ENCODE data around the gene NCKAP5L.
"Not testable (repeated sequence)": the region's sequence is repeated elsewhere in the genome, so short reads cannot be mapped to it uniquely, and the experiment has no call there.

Gene NCKAP5L

DNA sequence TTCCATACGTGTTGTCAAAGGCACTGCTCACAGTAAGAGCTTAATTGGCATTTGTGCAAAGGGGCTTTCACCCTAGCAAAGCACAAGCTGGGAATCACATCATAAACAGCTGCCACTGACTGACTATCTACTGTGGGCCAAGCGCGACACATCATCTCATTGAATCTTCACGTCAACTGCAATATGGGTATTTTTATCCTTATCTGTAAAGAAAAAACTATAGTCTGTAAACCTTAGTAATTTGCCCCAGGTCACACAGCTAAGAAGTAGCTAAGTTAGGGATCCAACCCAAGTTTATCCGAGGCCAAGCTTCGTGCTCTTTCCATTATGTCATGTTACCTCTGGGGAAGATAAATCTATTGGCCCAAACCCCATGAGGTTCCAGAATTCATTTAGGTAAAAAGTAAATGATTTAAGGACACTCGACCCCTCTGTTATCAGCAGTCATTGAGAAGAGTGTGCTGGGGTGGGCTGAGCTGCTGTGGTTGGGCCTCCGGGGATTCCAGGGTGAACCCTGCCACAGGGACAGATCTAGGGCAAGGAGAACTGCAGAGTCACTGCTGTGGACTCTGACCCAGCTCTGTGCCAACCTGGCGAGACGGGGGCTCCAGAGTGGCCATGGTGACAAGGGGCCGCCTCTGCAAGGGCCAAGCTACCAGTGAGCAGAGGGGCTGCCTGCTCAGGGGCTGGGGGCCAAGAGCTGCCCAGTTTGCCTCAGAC is 27.6 kb downstream of the NCKAP5L start:
- DNase-seq (ENCODE audit: low spot score): no peak

DNA sequence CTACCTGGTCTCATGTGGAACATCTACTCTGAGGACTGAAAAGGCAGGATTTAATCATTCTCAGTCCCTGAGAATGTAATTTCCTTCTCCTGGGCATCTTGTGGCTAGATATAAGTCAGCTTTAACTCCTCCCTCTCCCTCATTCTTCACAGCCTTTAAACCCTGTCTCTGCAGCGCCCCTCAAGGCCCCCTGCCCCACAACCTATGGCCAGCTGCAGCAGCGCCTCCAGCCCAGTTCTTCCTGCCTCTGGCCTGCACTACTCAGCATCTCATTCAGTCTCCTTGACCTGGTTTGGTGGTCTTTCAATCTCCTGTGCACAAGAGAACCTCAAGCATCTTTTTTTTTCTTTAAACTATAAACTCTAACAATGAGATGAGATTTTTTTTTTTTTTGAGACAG is 29.3 kb downstream of the NCKAP5L start:
- DNase-seq (ENCODE audit: low spot score): no peak

DNA sequence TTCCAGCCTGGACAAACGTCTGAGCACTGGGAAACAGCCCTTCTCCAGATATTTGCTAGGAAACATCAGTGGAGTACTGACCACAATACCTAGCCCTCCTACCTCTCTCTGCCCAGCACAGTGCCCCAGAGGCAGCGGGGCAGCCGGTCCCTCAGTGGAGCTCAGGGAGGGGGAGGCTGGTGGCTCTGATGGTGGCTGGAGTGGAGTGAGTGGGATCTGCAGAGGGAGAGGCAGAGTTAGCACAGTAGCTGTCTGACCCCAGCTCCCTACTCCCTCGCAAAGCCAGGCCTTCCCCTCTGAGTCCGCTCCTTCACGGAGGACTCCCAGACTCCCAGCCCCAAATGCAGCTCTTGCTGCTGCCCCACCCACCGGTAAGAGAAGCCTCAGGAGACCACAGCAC is 30.0 kb downstream of the NCKAP5L start:
- no peak for DNase-seq (ENCODE audit: low spot score)

DNA sequence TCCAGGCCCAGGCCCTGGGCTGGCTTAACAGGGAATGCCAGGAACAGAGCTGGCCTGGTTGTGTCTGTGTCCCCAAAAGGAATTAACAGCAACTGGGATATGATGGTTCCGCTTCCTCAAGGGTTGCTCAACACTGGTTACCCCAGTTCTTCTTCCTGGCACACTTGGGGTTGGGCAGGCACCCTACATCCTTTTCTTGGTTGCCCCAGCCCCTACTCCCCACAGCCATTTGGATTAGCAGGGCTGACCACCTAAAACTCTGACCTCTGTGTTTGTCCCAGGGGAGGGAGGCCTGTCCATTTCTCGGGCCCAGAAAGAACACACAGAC is 30.8 kb downstream of the NCKAP5L start:
- DNase-seq (ENCODE audit: low spot score): no peak

DNA sequence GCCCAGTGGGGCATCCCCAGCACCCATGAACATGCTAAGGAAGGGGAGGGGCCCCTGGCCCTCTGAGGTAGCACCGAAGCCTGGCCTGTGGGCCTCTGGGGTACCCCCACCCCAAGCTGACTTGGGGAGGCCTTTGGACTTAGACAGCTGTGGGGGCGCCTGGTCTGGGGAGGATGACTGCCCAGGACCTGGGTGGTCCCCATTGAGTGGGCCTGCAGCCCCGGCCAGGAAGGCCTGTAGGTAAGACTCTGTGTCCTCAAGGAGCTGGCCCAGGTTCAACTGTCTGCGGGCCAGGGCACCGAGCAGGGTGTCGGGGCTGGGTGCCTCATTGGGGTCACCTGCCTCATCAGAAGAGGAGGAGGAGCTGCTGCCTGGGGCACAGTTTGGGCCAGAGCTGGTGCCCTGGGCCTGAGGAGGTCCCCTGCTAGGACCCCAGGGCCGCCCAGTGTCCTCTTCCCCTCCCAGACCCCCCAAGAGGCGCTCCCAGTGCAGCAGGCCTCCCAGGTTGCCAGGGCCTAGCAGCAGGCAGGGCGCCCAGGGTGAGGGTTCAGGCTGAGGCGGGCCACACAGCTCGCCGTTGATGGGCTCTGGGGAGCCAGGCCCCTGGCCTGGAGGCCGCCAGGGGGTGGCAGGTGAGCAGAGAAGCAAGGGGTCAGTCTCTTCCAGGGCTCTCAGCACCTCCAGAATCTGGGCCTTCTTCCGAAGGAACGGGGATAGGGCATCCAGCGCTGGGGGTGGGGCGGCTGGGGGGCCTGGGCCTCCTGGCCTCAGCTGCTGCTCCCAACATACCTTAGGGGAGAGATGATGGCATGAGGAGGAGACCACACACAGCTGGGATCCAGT is 31.4 kb downstream of the NCKAP5L start:
- no peak for DNase-seq (ENCODE audit: low spot score)

DNA sequence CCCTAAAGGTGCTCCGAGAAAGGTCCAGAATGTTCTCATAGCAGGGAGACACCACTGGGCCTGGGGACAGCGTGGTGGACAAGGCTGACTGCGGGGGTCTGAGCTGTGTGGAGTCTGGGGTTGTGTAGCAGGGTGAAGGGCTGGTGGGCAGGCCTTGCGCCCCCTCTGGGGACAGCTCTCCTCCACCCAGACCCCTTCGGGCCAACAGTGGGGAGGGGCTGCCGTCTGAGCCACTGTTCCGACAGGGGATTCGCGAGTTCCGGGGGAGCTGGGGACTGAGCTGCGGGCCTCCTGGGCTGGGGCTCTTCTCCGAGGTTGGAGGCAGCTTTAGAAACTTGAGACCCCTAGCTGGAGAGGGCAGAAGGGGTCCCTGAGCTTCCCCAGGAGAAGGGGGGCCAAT is 32.1 kb downstream of the NCKAP5L start:
- DNase-seq (ENCODE audit: low spot score): no peak

DNA sequence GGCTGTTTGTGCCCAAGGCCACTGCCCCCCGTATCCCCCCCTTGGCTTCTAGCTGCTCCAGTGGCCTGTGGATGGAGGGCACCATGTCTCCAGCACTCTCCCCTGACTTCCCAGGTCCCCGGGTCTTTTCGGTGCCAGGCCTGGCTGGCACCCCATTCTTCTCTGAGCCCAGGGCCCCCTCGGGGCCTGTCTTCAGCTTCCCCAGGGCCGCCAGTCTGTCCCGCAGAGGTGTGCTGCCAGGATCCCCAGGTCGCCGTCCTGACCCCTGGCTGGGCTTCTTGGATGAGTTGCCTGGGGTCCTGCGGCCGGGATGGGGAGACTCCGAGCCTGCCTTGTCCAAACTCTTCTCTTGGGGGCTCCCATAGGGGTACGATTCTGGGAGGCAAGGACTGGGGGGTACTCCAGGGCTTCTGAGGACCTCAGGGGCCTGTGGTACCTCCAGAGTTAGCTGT is 32.5 kb downstream of the NCKAP5L start:
- no peak for DNase-seq (ENCODE audit: low spot score)

DNA sequence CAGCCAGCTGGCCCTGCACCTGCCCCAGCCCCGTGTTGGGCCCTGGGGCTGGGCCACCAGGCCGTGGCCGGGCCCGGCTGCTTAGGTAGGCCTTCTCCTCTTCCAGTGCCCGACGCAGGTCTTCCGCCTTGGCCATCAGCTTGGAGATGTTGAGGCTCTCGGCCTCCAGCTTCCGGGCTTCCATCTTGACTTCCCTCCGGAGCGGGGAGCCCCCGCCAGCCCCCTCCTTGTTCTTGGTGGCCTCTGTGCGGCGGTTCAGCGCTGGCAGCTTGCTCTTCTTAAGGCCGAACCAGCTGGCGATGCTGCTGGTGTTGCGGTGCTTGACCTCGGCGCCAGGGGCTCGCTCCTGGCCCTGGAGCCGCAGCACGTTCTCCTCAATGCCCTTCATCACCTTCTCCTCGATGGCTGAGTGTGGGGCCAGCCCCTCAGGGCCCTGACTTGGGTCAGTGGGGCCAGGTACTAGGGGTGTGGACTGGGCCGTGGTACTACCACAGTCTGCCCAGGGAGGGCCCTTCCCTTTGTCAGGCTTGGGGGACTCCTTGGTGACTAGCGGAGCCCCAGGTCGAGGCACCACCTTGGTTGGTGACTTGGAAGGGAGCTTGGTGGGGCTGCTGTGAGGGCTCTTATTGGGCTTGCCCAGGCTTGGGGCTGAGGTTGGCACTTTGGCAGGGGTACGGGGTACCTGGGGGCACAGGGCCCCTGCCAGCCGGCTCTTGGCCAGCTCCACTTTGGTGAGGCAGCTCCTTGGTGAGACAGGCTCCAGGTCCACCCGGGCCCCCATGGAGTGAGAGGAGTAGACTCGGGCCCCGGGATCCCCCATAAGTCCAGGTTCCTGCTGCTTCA is 33.2 kb downstream of the NCKAP5L start:
- no peak for DNase-seq (ENCODE audit: low spot score)

DNA sequence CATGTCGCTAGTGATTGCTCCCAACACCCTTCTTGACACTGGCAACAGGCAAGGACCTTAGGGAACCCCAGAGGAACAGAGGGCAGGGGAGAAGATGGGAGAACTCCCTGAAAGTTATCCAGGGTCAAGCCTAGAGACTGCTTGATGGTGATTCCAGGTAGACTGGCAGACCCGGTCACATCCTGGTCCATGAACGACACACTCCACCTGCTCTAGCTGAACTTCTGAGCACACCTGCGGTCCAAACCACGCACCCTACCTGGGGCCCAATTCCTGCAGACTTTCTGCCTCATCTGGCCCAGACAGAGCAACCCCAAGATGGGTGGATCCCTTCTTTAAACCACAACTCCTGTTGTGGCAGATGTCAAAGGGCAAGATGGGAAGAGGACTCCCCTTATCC is 34.2 kb downstream of the NCKAP5L start:
- no peak for DNase-seq (ENCODE audit: low spot score)

DNA sequence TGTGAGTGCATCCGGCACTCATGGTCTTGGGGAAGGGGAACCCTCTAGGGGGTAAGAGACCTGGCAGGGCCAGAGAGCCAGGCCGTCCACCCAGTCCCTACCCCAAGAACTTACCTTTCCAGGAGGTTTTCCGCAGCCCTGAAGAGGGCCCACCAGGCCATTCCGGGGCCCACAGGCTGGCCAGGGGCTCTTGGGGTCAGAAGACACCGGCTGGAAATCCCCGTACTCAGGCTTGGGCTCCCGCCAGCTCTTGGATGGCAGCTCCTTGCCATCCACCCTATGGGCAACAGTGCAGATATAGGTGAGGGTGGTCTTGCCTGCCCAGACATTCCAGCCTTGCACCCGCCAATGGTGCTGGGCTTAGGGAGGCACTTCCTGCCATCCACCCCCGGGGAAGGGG is 34.6 kb downstream of the NCKAP5L start:
- no peak for DNase-seq (ENCODE audit: low spot score)

DNA sequence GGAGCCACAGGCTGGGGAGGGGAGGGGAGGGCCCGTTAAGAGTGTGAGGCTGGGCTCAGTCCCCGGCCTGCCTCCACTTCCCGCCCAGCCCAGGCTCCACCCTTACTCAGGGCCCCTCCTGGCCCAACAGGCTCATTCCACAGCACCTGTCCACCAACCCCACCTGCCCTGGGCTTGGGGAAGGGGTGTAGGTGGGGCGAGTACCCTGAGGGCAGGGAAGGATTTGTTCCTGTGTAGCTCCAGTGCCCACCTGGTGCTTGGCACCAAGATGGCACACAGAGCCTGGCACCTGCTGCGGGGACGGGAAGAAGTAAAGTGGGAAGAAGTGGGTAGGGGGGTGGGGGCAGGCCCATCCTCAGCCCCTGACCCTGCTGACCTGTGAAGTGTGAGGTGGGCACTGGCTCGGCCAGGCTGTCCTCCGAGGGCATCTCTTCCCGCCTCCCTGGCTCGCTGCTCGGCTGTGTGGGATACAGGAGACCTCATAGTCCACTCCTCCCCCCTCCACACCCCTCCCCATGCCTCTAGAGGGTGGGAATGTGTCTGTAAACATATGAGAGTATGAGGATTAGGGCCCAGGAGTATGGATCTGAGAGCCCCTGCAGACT is 35.1 kb downstream of the NCKAP5L start:
- no peak for DNase-seq (ENCODE audit: low spot score)

DNA sequence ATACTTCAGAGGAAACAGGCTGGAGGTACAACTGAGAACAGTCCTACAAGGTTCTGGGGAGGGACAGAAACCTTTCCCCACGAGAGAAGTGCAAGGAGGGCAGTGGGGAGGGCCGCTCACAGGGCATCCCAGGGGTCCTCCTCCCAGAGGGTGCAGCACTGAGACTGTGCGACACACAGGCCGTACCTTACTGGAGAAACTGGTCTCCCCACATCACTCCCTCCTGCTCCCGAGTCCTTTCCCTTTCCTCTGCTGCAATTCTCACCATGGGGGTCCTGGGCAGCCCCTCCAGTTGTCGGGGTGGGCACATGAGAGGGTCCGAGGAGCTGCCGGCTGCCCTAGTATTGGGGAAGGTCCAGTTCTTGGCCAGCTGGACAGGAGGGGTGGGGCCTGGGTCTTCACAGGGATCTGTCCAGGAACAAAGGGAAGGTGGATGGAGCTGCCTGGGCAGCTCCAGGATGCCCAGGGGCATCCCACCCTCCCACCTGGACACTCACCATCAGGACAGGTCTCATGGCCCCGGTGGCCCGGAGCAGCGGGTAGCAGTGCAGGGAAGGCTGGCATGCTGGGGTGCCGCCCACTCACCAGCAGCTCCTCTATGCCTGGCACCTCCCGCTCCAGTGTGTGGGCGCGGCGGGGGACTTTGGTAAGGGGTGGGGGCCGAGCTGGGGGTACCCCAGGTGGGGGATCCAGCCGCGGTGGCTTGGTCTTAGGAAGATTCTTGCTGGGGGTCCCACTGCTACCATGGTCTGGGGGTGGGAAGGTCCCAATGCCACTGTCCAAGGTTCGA is 35.8 kb downstream of the NCKAP5L start:
- DNase-seq (ENCODE audit: low spot score): no peak

DNA sequence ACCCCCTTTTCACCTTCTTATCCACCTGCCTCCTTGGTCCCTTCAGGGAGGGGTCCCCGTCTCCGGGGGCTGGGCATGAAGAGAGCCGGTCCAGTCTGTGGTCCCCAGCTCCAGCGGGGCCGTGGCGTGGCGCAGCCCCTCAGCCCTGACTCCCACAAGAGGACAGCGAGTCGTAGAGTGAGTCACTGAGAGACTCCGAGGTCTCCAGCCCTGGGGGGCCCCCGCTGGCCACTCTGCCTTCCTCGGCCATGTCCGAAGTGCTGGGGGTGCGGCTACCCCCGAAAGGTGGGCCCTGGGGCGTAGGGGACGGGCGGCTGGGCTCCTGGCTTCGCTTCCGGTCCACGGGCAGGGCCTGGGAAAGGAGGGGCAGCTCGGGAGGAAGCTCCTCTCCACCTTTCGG is 36.5 kb downstream of the NCKAP5L start:
- DNase-seq (ENCODE audit: low spot score): no peak

DNA sequence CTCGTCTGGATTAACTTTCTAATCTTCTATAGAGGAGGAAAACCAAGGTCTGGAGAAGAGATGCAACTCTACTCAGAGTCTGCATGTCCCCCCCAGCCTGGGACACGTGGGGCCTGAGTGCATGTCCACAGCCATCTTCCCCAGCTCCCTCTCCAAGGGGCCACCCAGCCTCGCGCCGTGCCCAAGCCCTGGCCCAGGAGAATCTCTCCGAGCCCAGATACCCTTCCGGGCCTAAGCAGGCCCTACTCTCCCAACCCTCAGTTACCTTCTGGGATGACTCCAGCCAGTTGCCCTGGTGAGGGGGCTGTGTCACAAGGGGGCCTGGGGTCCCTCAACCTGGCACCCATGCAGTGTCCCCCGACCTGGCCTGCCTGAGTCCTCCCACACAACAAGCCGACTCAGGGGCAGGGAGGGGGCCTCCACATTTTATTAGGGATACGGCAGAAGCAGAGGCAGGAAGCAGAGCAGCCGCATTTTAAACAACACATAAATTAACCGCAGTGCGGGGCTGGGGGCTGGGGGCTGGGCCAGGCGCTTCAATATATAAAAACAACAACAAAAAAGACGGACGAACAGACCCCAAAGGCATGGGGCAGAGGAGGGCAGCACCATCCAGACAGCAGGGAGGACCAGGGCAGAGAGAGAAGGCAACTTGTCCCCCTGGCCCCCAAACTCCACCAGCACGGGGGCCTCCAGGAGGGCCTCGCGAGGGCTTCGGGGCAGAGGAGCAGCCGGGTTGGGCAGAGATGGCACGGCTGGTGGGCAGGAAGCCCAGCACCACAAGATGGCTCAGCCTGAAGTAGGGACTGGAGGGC is 37.3 kb downstream of the NCKAP5L start:
- DNase-seq (ENCODE audit: low spot score): no peak

DNA sequence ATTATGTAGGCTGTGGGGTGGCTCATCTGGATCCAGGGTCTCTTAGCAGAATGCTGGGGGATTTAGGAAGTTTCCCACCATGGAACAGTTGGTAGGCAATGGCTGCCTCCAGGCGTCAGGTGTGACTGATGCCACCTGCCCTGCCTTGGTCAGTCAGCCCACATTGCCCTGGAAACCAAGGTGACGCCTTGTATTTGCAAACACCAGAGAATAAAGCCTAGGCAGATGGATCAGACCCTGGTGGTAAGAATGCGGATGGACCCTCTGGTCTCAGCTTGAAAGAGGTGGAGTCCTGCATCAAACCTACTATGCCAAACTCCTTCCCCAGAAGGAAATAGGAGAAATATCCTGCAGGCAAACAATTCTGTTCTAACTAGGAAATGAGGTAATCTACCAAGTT is 38.2 kb downstream of the NCKAP5L start:
- no peak for DNase-seq (ENCODE audit: low spot score)

DNA sequence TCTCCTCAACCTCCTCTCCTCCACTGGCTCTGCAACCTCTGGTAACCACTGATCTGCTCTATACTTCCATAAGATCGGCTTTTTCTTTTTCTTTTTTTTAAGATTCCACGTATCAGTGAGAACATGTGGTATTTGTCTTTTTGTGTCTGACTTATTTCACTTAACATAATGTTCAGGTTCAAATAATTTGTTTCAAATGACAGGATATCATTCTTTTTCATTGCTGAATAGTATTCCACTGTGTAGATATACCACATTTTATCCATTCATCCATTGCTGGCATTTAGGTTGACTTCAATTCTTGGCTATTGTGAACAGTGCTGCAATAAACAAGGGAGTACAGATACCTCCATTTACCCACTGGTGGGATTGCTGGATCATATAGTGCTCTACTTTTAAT is 40.5 kb downstream of the NCKAP5L start:
- no peak for DNase-seq (ENCODE audit: low spot score)

DNA sequence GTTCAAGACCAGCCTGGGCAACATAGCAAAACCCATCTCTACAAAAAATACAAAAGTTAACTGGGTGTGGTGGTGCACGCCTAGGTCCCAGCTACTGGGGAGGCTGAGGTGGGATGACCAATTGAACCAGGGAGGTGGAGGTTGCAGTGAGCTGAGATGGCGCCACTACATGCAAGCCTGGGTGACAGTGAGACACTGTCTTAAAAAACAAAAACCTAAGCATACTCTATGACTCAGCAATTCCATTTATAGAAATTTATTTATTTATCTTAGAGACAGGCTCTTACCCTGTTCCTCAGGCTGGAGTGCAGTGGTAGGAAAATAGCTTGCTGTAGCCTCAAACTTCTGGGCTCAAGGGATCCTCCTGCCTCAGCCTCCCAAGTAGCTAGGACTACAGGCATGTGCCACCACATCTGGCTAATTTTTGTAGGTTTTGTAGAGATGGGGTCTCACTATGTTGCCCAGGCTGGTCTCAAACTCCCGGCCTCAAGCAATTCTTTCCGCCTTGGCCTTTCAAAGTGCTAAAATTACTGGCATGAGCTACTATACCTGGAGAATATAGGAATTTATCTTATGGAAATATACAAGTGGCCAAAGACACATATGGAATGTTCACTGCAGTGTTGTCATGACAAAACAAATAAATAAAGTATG is 43.3 kb downstream of the NCKAP5L start:
- no peak for DNase-seq (ENCODE audit: low spot score)

DNA sequence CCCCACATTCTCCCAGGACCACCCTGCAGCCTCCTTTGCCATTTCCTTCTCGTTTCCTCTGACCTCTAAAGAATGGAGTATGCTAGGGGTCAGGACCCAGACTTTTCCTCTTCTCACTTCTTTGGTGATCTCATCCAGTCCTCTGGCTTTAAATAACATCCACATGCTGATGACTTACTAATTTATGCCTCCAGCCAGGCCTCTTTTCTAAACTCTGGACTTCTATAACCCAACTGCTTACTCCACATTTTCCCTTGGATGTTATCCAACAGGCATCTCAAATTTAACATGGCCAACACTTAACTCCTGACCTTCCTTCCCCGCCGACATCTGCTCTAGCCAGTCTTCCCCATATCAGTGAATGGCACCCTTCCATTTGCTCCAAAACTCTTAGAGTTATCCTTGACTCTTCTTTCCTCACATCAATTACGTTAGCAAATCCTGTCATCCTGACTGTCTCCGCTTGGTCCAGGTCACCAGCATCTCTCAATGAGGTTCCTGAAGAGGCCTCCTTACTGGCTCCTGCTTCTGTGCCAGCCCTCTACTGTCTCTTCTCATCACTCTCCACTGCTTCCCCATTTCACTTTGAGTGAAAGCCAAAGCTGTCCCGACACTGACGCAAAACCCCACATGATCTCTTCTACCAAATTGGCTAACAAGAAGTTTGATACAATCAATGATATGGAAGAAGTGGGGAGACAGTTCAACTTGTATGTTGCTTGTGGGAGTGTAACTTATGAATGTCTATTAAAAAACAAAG is 44.1 kb downstream of the NCKAP5L start:
- peak; percentile 97 for DNase-seq (ENCODE audit: low spot score)

DNA sequence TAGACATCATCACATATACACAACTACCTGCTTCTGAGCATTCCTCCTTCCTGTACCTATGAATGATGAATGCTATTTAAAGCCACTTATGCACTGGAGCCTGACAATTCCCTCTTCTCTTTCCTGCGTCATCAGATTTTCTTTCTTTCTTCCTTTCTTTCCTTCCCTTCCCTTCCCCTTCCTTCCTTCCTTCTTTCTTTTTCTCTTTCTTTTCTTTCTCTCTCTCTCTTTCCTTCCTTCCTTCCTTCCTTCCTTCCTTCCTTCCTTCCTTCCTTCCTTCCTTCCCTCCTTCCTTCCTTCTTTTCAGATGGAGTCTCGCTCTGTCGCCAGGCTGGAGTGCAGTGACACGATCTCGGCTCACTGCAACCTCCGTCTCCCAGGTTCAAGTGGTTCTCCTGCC is 47.3 kb downstream of the NCKAP5L start:
- DNase-seq (ENCODE audit: low spot score): not testable (repeated sequence)

All from kidney capillary endothelial cell (primary cell).